ENCODE results near the gene ZNF593.

Gene ZNF593

DNA sequence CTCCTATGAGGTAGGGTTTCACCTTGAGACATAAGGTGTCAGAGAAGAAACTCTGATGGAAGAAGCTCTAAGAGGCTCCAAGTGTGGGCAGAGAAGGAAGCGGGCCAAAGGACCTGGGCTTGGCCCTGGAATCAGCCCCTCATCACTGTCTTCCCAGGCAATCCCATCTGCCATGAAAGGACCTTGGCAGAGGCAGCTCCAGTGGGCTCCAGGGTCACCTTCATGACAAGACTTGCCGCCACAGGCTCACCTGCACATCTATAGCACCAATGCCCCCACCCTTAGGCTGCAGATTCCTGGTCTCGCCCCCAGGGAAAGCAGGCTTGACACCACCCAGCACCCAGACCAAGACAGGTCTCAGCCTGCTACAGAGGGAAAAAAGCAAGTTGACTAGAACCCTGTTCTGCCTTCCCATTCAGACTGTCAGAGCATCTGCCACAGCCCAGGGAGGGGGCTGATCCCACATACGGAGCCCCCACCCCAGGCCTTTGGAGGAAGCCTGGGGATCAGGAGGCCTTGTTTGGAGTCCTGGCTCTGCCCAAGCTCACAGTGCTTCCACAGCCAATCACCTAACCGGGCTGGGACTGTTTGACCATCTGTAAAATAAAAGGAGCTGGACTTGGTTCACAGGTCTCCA is 11.3 kb upstream of the ZNF593 start:
- no peak for TF ChIP-seq CTCF (IDR thresholded peaks at IDR 0.05; ENCODE audit: control insufficient read depth, insufficient read depth, low read depth, low read length, missing control alignments)
- H3K4me3 ChIP-seq (ENCODE audit: control insufficient read depth, low read depth, low read length) = no peak overlapping the region
- no peak for DNase-seq (ENCODE audit: low read depth)

DNA sequence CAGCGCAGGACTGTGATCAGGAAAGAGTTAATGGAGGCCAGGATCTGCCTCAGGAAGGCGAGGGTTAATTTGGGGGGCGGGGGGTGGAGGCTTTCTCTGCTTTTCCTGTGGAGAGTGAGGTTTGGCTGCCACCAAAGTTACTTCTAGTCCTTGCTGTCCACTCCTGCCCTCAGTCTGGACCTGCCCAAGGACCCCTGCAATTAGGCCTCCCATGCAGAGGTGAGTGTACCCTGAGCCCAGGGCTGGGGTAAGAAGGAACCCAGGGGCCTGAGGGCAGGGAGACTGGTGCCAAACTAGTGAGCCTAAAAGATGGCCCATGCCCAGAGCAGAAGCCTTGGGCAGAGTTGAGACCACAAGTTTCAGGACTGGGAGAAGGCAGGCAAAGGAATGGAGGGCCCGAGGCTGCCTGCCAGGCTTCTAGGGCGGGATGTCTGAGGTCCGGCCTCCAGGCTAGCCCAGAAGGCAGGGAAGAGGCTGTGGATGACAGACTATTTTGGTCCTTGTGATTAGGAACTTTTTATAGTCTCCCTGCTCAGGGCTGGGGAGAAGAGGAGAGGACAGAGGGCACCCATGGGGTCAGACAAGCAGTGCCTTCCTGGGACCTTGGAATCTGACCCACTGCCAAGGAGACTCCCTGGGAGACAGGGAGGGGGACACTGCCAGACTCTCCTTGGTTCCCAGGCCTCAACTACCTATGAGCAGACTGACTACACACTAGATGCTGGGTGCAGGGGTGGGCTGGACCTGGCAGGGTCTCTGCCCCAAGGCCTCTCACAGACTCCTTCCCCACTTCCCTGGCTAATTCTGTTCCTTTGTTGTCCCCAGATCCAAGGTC is 10.6 kb upstream of the ZNF593 start, which contains the start of gene FAM110D:
TSS of gene FAM110D (plus strand) at position 172 of the 835 bp plus-strand sequence. CDS start 2,213 bp downstream, outside the sequence.
- no peak for TF ChIP-seq CTCF (IDR thresholded peaks at IDR 0.05; ENCODE audit: control insufficient read depth, insufficient read depth, low read depth, low read length, missing control alignments)
- no peak for DNase-seq (ENCODE audit: low read depth)
- H3K4me3 ChIP-seq (ENCODE audit: control insufficient read depth, low read depth, low read length) = no peak within 1 kb of the TSS

DNA sequence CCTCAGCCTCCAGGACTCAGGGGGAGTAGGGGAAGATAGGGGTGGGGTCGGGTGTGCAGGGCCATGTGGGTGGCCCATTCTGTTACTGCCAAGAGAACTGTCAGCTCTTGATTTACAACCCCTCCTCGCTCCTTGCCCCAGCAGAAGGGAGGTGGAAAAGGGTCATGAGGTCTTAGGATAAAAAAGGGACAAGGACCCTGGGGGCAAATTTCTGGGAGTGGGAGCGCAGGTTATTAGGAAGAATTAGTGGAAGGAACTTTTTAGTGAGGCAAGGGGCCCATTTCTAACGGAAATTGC is 10.0 kb upstream of the ZNF593 start:
- no peak overlapping the region for H3K4me3 ChIP-seq (ENCODE audit: control insufficient read depth, low read depth, low read length)
- TF ChIP-seq CTCF (IDR thresholded peaks at IDR 0.05; ENCODE audit: control insufficient read depth, insufficient read depth, low read depth, low read length, missing control alignments) = no peak
- no peak for DNase-seq (ENCODE audit: low read depth)

- TF ChIP-seq CTCF (IDR thresholded peaks at IDR 0.05; ENCODE audit: control insufficient read depth, insufficient read depth, low read depth, low read length, missing control alignments) = no peak
- no peak for DNase-seq (ENCODE audit: low read depth)
- no peak overlapping the region for H3K4me3 ChIP-seq (ENCODE audit: control insufficient read depth, low read depth, low read length)
Observed at GRCh38 chr1:26160527-26161414, 8.9 kb upstream of the ZNF593 start.

DNA sequence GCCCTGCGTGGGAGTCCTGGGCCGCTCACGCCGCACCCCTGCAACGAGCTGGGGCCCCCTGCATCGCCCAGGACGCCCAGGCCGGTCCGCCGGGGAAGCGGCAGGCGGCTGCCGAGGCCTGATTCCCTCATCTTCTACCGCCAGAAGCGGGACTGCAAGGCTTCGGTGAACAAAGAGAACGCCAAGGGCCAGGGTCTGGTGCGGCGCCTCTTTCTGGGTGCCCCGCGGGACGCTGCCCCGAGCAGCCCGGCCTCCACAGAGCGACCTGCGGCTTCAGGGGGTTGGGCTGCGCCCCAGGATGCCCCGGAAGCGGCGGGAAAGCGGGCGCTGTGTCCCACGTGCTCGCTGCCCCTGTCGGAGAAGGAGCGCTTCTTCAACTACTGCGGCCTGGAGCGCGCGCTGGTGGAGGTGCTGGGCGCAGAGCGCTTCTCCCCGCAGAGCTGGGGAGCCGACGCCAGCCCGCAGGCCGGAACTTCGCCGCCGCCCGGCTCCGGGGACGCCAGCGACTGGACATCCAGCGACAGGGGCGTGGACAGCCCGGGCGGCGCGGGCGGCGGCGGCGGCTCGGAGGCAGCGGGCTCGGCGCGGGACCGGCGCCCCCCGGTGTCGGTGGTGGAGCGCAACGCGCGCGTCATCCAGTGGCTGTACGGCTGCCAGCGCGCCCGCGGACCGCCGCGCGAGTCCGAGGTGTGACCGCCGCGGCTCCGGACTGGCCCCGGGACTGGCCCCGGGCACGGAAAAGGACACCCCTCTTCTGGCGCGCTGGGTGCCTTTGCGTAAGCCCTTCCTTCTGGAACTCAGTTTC is 8.1 kb upstream of the ZNF593 start:
- H3K4me3 ChIP-seq (ENCODE audit: control insufficient read depth, low read depth, low read length) = peak overlapping the region; percentile 31
- no peak for TF ChIP-seq CTCF (IDR thresholded peaks at IDR 0.05; ENCODE audit: control insufficient read depth, insufficient read depth, low read depth, low read length, missing control alignments)
- DNase-seq (ENCODE audit: low read depth) = no peak
